GM18951 (cell line): ENCODE measurements around the gene MCMBP.

Experiments used
- POLR2A ChIP-seq: IDR thresholded peaks from 4 replicates; pipeline ENCODE4 v1.6.1; 2011; ENCODE audit warnings: mild to moderate bottlenecking; ENCODE audit not compliant: insufficient read length, insufficient read depth; ENCODE audit errors: extremely low read depth
- in situ Hi-C: fragments of 300-500 bp; cut with MboI; formaldehyde crosslinking; loops from one replicate; pipeline ENCODE4 v1.12.0; 2022; ENCODE audit warnings: low sequenced_read_pairs, mixed read lengths, inconsistent platforms; ENCODE audit not compliant: unreplicated experiment

Gene MCMBP

GRCh38 chr10:119834188-119834587 is 38.5 kb downstream of the MCMBP start:
- TF ChIP-seq POLR2A = no peak
- in situ Hi-C loops = no loop called here

- TF ChIP-seq POLR2A = no peak
- in situ Hi-C loops = no loop called here
Observed at GRCh38 chr10:119832951-119833350, 39.7 kb downstream of the MCMBP start.

- no peak for TF ChIP-seq POLR2A
- in situ Hi-C loops = no loop called here
Observed at GRCh38 chr10:119831656-119832055, 41.0 kb downstream of the MCMBP start.

GRCh38 chr10:119830851-119831250 is 41.8 kb downstream of the MCMBP start:
- in situ Hi-C loops = no loop called here
- no peak for TF ChIP-seq POLR2A

GRCh38 chr10:119829429-119829828 is 43.2 kb downstream of the MCMBP start:
- TF ChIP-seq POLR2A = no peak
- in situ Hi-C loops = no loop called here

GRCh38 chr10:119827430-119827829 is 45.2 kb downstream of the MCMBP start:
- TF ChIP-seq POLR2A = no peak
- in situ Hi-C loops = no loop called here

- in situ Hi-C loops = no loop called here
- no peak for TF ChIP-seq POLR2A
Observed at GRCh38 chr10:119826771-119827170, 45.9 kb downstream of the MCMBP start.

GRCh38 chr10:119824299-119824698 is 48.3 kb downstream of the MCMBP start:
- no peak for TF ChIP-seq POLR2A
- in situ Hi-C loops = no loop called here

- in situ Hi-C loops = no loop called here
- TF ChIP-seq POLR2A = no peak
Observed at GRCh38 chr10:119821182-119821581, 51.5 kb downstream of the MCMBP start.

GRCh38 chr10:119818889-119819270 is 53.8 kb downstream of the MCMBP start:
- no peak for TF ChIP-seq POLR2A
- in situ Hi-C loops = no loop called here

GRCh38 chr10:119817991-119818888 is 54.4 kb downstream of the MCMBP start:
- in situ Hi-C loops = no loop called here
- no peak for TF ChIP-seq POLR2A

GRCh38 chr10:119815671-119816070 is 57.0 kb downstream of the MCMBP start:
- in situ Hi-C loops = no loop called here
- TF ChIP-seq POLR2A = no peak

- TF ChIP-seq POLR2A = no peak
- in situ Hi-C loops = no loop called here
Observed at GRCh38 chr10:119812684-119813083, 60.0 kb downstream of the MCMBP start.

- in situ Hi-C loops = no loop called here
- no peak for TF ChIP-seq POLR2A
Observed at GRCh38 chr10:119811122-119811521, 61.5 kb downstream of the MCMBP start.
